Endothelial cell (in vitro differentiated cells): Measurements from ENCODE around the gene OTUD3. TPM values are rescaled to one million over a fixed set of nuclear protein-coding genes. Genes with fewer than 3 reads are reported as not detected.

Experiments
- DNase-seq: peaks from one replicate; pipeline ENCODE4 v3.0.0; 2021; ENCODE audit warnings: low spot score
- H3K27ac Mint-ChIP-seq: one replicate; pipeline ENCODE4 v1.8.0; 2021; ENCODE audit warnings: mixed read lengths, inconsistent platforms; ENCODE audit not compliant: unreplicated experiment
- H3K27me3 Mint-ChIP-seq: one replicate; pipeline ENCODE4 v1.8.0; 2021; ENCODE audit warnings: mild to moderate bottlenecking, moderate library complexity, mixed read lengths, inconsistent platforms; ENCODE audit not compliant: unreplicated experiment
- H3K36me3 Mint-ChIP-seq: one replicate; pipeline ENCODE4 v1.8.0; 2021; ENCODE audit warnings: mild to moderate bottlenecking, low read depth, mixed read lengths, inconsistent platforms; ENCODE audit not compliant: unreplicated experiment
- H3K4me1 Mint-ChIP-seq: one replicate; pipeline ENCODE4 v1.8.0; 2021; ENCODE audit warnings: mild to moderate bottlenecking, mixed read lengths, inconsistent platforms; ENCODE audit not compliant: unreplicated experiment
- H3K4me3 Mint-ChIP-seq: one replicate; pipeline ENCODE4 v1.8.0; 2021; ENCODE audit warnings: mild to moderate bottlenecking, mixed read lengths, inconsistent platforms; ENCODE audit not compliant: unreplicated experiment
- H3K9me3 Mint-ChIP-seq: one replicate; pipeline ENCODE4 v1.8.0; 2021; ENCODE audit warnings: mixed read lengths, inconsistent platforms; ENCODE audit not compliant: unreplicated experiment
- CTCF ChIP-seq: fragments of 200-600 bp; sonication (generic); IDR thresholded peaks from one replicate; pipeline ENCODE4 v1.5.0; 2021; ENCODE audit warnings: antibody characterized with exemption; ENCODE audit not compliant: unreplicated experiment
- long read RNA-seq: library from polyadenylated mRNA; unstranded; transcript quantifications from one replicate; pipeline ENCODE4 v2.0.0, GENCODE V29; 2020; ENCODE audit not compliant: unreplicated experiment
- total RNA-seq: library from RNA; stranded (reverse); fragmentation: NEBNext Ultra II Directional; extraction: Animal tissue kit (Norgen Biotek cat#: 25700); gene quantifications from one replicate; pipeline ENCODE4 v1.2.1, GENCODE V29; 2021; ENCODE audit not compliant: unreplicated experiment

Gene OTUD3
- total RNA-seq, result 12.1 TPM
- long read RNA-seq, result 0 reads

GRCh38 chr1:19882111-19883071 is at the start of gene OTUD3:
OTUD3 (plus strand) TSS chr1:19882395; CDS start chr1:19882514, 119 bp downstream.
- Mint-ChIP-seq H3K4me3 (peak within 1 kb of the TSS; percentile 91), H3K4me1 (peaks cover 15% of the 10 kb centered on the region), H3K36me3 (peaks cover 5% of the 10 kb centered on the region), H3K9me3 (no peaks in the 10 kb centered on the region), H3K27me3 (peaks cover 3% of the 10 kb centered on the region), H3K27ac (no peak within 1 kb of the TSS)
- TF ChIP-seq CTCF, result peak; percentile 94
- DNase-seq, result peak; percentile 95

GRCh38 chr1:19835578-19835977 is 46.6 kb upstream of the OTUD3 start:
- H3K36me3 Mint-ChIP-seq, result no peaks in the 10 kb centered on the region
- peaks cover 2% of the 10 kb centered on the region for H3K27me3 Mint-ChIP-seq
- no peak for DNase-seq
- no peaks in the 10 kb centered on the region for H3K4me1 Mint-ChIP-seq
- no peak for TF ChIP-seq CTCF
- no peak overlapping the region for H3K4me3 Mint-ChIP-seq
- H3K27ac Mint-ChIP-seq, result no peak overlapping the region
- H3K9me3 Mint-ChIP-seq, result no peaks in the 10 kb centered on the region

- DNase-seq, result no peak
- Mint-ChIP-seq H3K4me3 (no peak overlapping the region), H3K36me3 (no peaks in the 10 kb centered on the region), H3K9me3 (no peaks in the 10 kb centered on the region), H3K27ac (no peak overlapping the region), H3K4me1 (no peaks in the 10 kb centered on the region), H3K27me3 (peaks cover 2% of the 10 kb centered on the region)
- TF ChIP-seq CTCF, result no peak
These were observed 44.3 kb upstream of the OTUD3 start for GRCh38 chr1:19837866-19838265.

DNA sequence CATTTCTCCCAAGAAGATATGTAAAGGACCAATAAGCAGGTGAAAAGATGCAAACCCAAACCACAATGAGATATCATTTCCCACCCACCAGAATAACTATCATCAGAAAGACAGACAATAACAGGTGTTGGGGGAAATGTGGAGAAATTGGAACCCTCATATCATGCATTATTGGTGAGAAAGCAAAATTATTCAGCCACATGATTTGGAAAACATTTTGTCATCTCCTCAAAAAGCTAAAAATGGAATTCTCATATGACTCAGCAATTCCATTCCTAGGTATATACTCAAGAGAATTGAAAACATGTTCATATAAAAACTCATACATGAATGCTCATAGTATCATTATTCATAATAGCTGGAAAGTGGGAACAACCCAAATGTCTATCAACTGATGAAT is 42.0 kb upstream of the OTUD3 start:
- Mint-ChIP-seq H3K27ac (no peak overlapping the region), H3K36me3 (no peaks in the 10 kb centered on the region), H3K27me3 (no peaks in the 10 kb centered on the region), H3K4me1 (peaks cover 6% of the 10 kb centered on the region), H3K9me3 (no peaks in the 10 kb centered on the region), H3K4me3 (no peak overlapping the region)
- DNase-seq, result no peak
- TF ChIP-seq CTCF, result no peak
